Endodermal cell (in vitro differentiated cells): ENCODE results near the gene MCOLN2. TPM values are rescaled to one million over a fixed set of nuclear protein-coding genes. Genes with fewer than 3 reads are reported as not detected.

Source experiments
- DNase-seq: peaks from one replicate; pipeline ENCODE4 v3.0.0-alpha.2; 2017
- H3K27ac ChIP-seq: 2 replicates; pipeline ENCODE4 v1.5.1; 2013; ENCODE audit warnings: mild to moderate bottlenecking, low read depth, low read length, moderate library complexity
- H3K27me3 ChIP-seq: 2 replicates; pipeline ENCODE4 v1.6.1; 2013; ENCODE audit warnings: mild to moderate bottlenecking, low read length, moderate library complexity; ENCODE audit not compliant: insufficient read depth, control insufficient read depth, poor library complexity, severe bottlenecking
- H3K36me3 ChIP-seq: 2 replicates; pipeline ENCODE4 v1.7.0; 2013; ENCODE audit warnings: mild to moderate bottlenecking, low read length, moderate library complexity; ENCODE audit not compliant: control insufficient read depth, insufficient read depth
- H3K4me1 ChIP-seq: one replicate; pipeline ENCODE4 v1.7.0; 2013; ENCODE audit warnings: low read length; ENCODE audit not compliant: control insufficient read depth, insufficient read depth
- H3K4me3 ChIP-seq: 2 replicates; pipeline ENCODE4 v1.5.1; 2013; ENCODE audit warnings: mild to moderate bottlenecking, low read length, moderate library complexity
- H3K9ac ChIP-seq: 2 replicates; pipeline ENCODE4 v1.6.1; 2013; ENCODE audit warnings: mild to moderate bottlenecking, low read length, moderate library complexity; ENCODE audit not compliant: poor library complexity, severe bottlenecking; ENCODE audit errors: extremely low read depth
- H3K9me3 ChIP-seq: 2 replicates; pipeline ENCODE4 v1.6.1; 2013; ENCODE audit warnings: mild to moderate bottlenecking, low read length, moderate library complexity; ENCODE audit not compliant: control insufficient read depth
- H3K27ac Mint-ChIP-seq: 2 replicates; pipeline ENCODE4 v1.8.0; 2020; ENCODE audit warnings: mixed read lengths
- H3K27me3 Mint-ChIP-seq: 2 replicates; pipeline ENCODE4 v1.8.0; 2021; ENCODE audit warnings: mild to moderate bottlenecking, mixed read lengths; ENCODE audit not compliant: insufficient read depth
- H3K36me3 Mint-ChIP-seq: 2 replicates; pipeline ENCODE4 v1.8.0; 2020; ENCODE audit warnings: low read depth, mixed read lengths
- H3K4me1 Mint-ChIP-seq: 2 replicates; pipeline ENCODE4 v1.8.0; 2020; ENCODE audit warnings: mixed read lengths
- H3K4me3 Mint-ChIP-seq: 2 replicates; pipeline ENCODE4 v1.8.0; 2020; ENCODE audit warnings: mild to moderate bottlenecking, moderate library complexity, mixed read lengths
- H3K9me3 Mint-ChIP-seq: 2 replicates; pipeline ENCODE4 v1.8.0; 2020; ENCODE audit warnings: mild to moderate bottlenecking, mixed read lengths
- CTCF ChIP-seq: fragments of 200-600 bp; sonication (generic); conservative IDR thresholded peaks from 2 replicates; pipeline ENCODE4 v1.5.0; 2021; ENCODE audit warnings: antibody characterized with exemption, mild to moderate bottlenecking
- WGBS, 2 experiments: methylation state at CpG; one replicate each; pipeline versions ENCODE4 v1.1.5 to v1.1.7; 2013; ENCODE audit warnings: missing lambda C conversion rate in 2 of 2, mixed read lengths in 1 of 2; ENCODE audit not compliant: insufficient coverage in 1 of 2, insufficient read length in 1 of 2; 5-methylcytosine and 5-hydroxymethylcytosine counted together
- total RNA-seq, 2 donors: library from RNA; stranded (reverse); fragmentation: NEBNext Ultra II Directional in 1 of 2; extraction: Animal tissue kit (Norgen Biotek cat#: 25700) in 1 of 2; gene quantifications; 2 replicates in 1 of 2; 3 replicates in 1 of 2; pipeline ENCODE4 v1.2.1, GENCODE V29; 2021

MCOLN2 gene
- total RNA-seq, 2 donors from 2014 or later, result 0.20 to 0.29 TPM

GRCh38 chr1:85033221-85033620 lies 36.3 kb upstream of the MCOLN2 start:
- H3K4me3 ChIP-seq, result no peak overlapping the region
- no peak for TF ChIP-seq CTCF
- Mint-ChIP-seq H3K27me3 (no peaks in the 10 kb centered on the region), H3K27ac (no peak overlapping the region), H3K4me1 (no peaks in the 10 kb centered on the region), H3K9me3 (no peaks in the 10 kb centered on the region), H3K36me3 (no peaks in the 10 kb centered on the region), H3K4me3 (no peak overlapping the region)
- H3K27ac ChIP-seq, result no peak overlapping the region
- H3K9ac ChIP-seq, result no peak overlapping the region
- no peaks in the 10 kb centered on the region for H3K4me1 ChIP-seq
- 100% methylated on average over 1 of the region's 2 CpGs; no CpG with 5 or more reads in 1 of the 2 experiments for WGBS, 2 experiments
- no peak for DNase-seq
- no peaks in the 10 kb centered on the region for H3K27me3 ChIP-seq
- no peaks in the 10 kb centered on the region for H3K36me3 ChIP-seq
- H3K9me3 ChIP-seq, result no peaks in the 10 kb centered on the region

- Histone ChIP-seq H3K4me3 (no peak overlapping the region), H3K27me3 (no peaks in the 10 kb centered on the region), H3K4me1 (no peaks in the 10 kb centered on the region), H3K27ac (no peak overlapping the region), H3K36me3 (no peaks in the 10 kb centered on the region), H3K9ac (no peak overlapping the region), H3K9me3 (no peaks in the 10 kb centered on the region)
- no peak for TF ChIP-seq CTCF
- no peak for DNase-seq
- Mint-ChIP-seq H3K27me3 (no peaks in the 10 kb centered on the region), H3K36me3 (no peaks in the 10 kb centered on the region), H3K27ac (no peak overlapping the region), H3K9me3 (no peaks in the 10 kb centered on the region), H3K4me3 (no peak overlapping the region), H3K4me1 (no peaks in the 10 kb centered on the region)
Observed at GRCh38 chr1:85030536-85030935, 33.6 kb upstream of the MCOLN2 start.

- TF ChIP-seq CTCF, result no peak
- no peak overlapping the region for H3K9ac ChIP-seq
- H3K9me3 ChIP-seq, result no peaks in the 10 kb centered on the region
- H3K4me3 ChIP-seq, result no peak overlapping the region
- H3K27me3 ChIP-seq, result no peaks in the 10 kb centered on the region
- no peak overlapping the region for H3K27ac ChIP-seq
- H3K27me3 Mint-ChIP-seq, result no peaks in the 10 kb centered on the region
- H3K4me1 ChIP-seq, result no peaks in the 10 kb centered on the region
- H3K4me1 Mint-ChIP-seq, result no peaks in the 10 kb centered on the region
- 71 to 97% methylated on average over 1 to 3 of the region's 3 CpGs for WGBS, 2 experiments
- no peaks in the 10 kb centered on the region for H3K36me3 ChIP-seq
- H3K36me3 Mint-ChIP-seq, result no peaks in the 10 kb centered on the region
- no peak overlapping the region for H3K4me3 Mint-ChIP-seq
- H3K9me3 Mint-ChIP-seq, result no peaks in the 10 kb centered on the region
- no peak overlapping the region for H3K27ac Mint-ChIP-seq
- no peak for DNase-seq
Observed at GRCh38 chr1:85028151-85028550, 31.2 kb upstream of the MCOLN2 start.
